OCI-LY7 (cell line): ENCODE data around the gene ZNF205. TPM values are rescaled to one million over a fixed set of nuclear protein-coding genes. Genes with fewer than 3 reads are reported as not detected.

Experiments
- BruUV-seq: library from RNA; stranded (reverse); fragments of 400-500 nt; replicated peaks from 2 replicates; lab custom pipeline; 2021; lab: Mats Ljungman, UMichigan
- CTCF ChIA-PET: fragments of 300-600 bp; sonication (Branson Sonifier 250); formaldehyde crosslinking; loops from one replicate; lab custom pipeline; 2022; ENCODE audit warnings: antibody characterized with exemption; ENCODE audit not compliant: unreplicated experiment; lab: Charles Lee
- POLR2A ChIA-PET: fragments of 300-600 bp; sonication (Branson Sonifier 250); formaldehyde crosslinking; loops from one replicate; lab custom pipeline; 2022; ENCODE audit warnings: antibody characterized with exemption; lab: Charles Lee
- DNase-seq: peaks from one replicate; pipeline ENCODE4 v3.0.0-alpha.2; 2015; ENCODE audit warnings: low spot score
- H2AFZ ChIP-seq: fragments of 200-600 bp; sonication (generic), shearing (Covaris generic); 2 replicates; pipeline ENCODE4 v1.6.1; 2014; ENCODE audit warnings: mild to moderate bottlenecking, antibody characterized with exemption, low read length, moderate library complexity
- H3K27ac ChIP-seq: fragments of 200-600 bp; sonication (generic); 2 replicates; pipeline ENCODE4 v1.5.1; 2014; ENCODE audit warnings: mixed run types, low read depth, mild to moderate bottlenecking, moderate library complexity, low read length, inconsistent platforms; ENCODE audit not compliant: poor library complexity, severe bottlenecking
- H3K36me3 ChIP-seq: fragments of 200-600 bp; sonication (generic); 2 replicates; pipeline ENCODE4 v1.6.1; 2014; ENCODE audit warnings: mild to moderate bottlenecking, antibody characterized with exemption, low read length, moderate library complexity, mixed read lengths; ENCODE audit not compliant: insufficient read depth
- H3K4me1 ChIP-seq: fragments of 200-600 bp; sonication (generic); 2 replicates; pipeline ENCODE4 v1.5.1; 2014; ENCODE audit warnings: mild to moderate bottlenecking, low read length; ENCODE audit not compliant: insufficient read depth, poor library complexity, severe bottlenecking
- H3K4me2 ChIP-seq: fragments of 200-600 bp; sonication (generic); 2 replicates; pipeline ENCODE4 v1.6.1; 2014; ENCODE audit warnings: mild to moderate bottlenecking, low read length
- H3K4me3 ChIP-seq: fragments of 200-600 bp; sonication (generic); 2 replicates; pipeline ENCODE4 v1.5.1; 2014; ENCODE audit warnings: mild to moderate bottlenecking, low read depth, low read length; ENCODE audit not compliant: poor library complexity, severe bottlenecking
- H3K79me2 ChIP-seq: fragments of 200-600 bp; sonication (generic); 2 replicates; pipeline ENCODE4 v1.6.1; 2016; ENCODE audit warnings: low read depth, mild to moderate bottlenecking, low read length, moderate library complexity, mixed read lengths; ENCODE audit not compliant: insufficient read depth
- H3K9me2 ChIP-seq: fragments of 200-600 bp; sonication (generic); 2 replicates; pipeline ENCODE4 v1.6.1; 2016; ENCODE audit warnings: mild to moderate bottlenecking, low read length, mixed read lengths; ENCODE audit not compliant: insufficient read depth
- H3K9me3 ChIP-seq: fragments of 200-600 bp; sonication (generic); 2 replicates; pipeline ENCODE4 v1.6.1; 2014; ENCODE audit warnings: mild to moderate bottlenecking, mixed run types, low read length, mixed read lengths
- H4K20me1 ChIP-seq: fragments of 200-600 bp; sonication (generic); 2 replicates; pipeline ENCODE4 v1.6.1; 2014; ENCODE audit warnings: mild to moderate bottlenecking, antibody characterized with exemption, low read length, moderate library complexity, mixed read lengths; ENCODE audit not compliant: insufficient read depth
- EZH2phosphoT487 ChIP-seq: fragments of 200-600 bp; sonication (generic); IDR thresholded peaks from 2 replicates; pipeline ENCODE4 v1.6.1; 2018; ENCODE audit warnings: low read depth, borderline replicate concordance, mild to moderate bottlenecking, mixed run types, antibody characterized with exemption, low read length, moderate library complexity, mixed read lengths
- intact Hi-C: fragments of 100-400 bp; cut with micrococcal nuclease; formaldehyde crosslinking; loops from one replicate; pipeline ENCODE4 v1.10.0; 2022; ENCODE audit not compliant: unreplicated experiment
- total RNA-seq, 2 experiments: library from RNA; depleted of rRNA in 1 of 2; stranded (reverse); fragments of >200 nt in 1 of 2; shearing (Covaris generic) in 1 of 2; gene quantifications; 2 replicates each; pipeline ENCODE4 v1.2.3, GENCODE V29; 2014 to 2022
- TF ChIP-seq, protein P1 (sequence below): fragments of 200-600 bp; sonication (generic); conservative IDR thresholded peaks from 2 replicates; pipeline ENCODE4 v1.5.1; 2014; ENCODE audit warnings: mild to moderate bottlenecking, antibody characterized with exemption, low read length, moderate library complexity, mixed read lengths

Gene ZNF205
- total RNA-seq, 2 experiments from 2014 or later = 0.30 to 1.2 TPM

DNA sequence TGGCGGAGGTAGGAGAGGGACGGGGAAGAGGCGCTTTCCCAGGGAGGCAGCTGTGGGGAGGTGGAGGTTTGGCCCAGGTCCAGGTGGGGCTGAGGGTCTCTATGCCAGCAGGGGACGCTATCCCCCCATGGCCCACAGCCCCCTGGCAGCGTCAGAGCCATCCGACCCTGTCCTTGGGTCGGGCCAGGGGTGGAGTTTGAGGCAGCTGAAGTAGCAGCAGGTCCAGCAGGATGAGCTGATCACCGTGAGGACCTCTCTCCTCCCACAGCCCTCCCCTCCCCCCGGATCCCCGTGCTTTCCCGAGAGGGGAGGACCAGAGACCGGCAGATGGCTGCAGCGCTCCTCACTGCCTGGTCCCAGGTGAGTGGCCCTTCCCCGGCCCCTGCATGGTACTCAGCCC lies 3.2 kb downstream of the ZNF205 start:
- Histone ChIP-seq H3K4me3 (no peak overlapping the region), H2AFZ (no peak overlapping the region), H3K4me1 (no peaks in the 10 kb centered on the region), H3K9me3 (no peaks in the 10 kb centered on the region), H3K27ac (no peak overlapping the region), H3K4me2 (no peak overlapping the region), H3K79me2 (no peaks in the 10 kb centered on the region), H4K20me1 (no peaks in the 10 kb centered on the region), H3K9me2 (no peaks in the 10 kb centered on the region), H3K36me3 (no peaks in the 10 kb centered on the region)
- TF ChIP-seq, protein P1, sequence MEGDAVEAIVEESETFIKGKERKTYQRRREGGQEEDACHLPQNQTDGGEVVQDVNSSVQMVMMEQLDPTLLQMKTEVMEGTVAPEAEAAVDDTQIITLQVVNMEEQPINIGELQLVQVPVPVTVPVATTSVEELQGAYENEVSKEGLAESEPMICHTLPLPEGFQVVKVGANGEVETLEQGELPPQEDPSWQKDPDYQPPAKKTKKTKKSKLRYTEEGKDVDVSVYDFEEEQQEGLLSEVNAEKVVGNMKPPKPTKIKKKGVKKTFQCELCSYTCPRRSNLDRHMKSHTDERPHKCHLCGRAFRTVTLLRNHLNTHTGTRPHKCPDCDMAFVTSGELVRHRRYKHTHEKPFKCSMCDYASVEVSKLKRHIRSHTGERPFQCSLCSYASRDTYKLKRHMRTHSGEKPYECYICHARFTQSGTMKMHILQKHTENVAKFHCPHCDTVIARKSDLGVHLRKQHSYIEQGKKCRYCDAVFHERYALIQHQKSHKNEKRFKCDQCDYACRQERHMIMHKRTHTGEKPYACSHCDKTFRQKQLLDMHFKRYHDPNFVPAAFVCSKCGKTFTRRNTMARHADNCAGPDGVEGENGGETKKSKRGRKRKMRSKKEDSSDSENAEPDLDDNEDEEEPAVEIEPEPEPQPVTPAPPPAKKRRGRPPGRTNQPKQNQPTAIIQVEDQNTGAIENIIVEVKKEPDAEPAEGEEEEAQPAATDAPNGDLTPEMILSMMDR = peak; percentile 53
- TF ChIP-seq EZH2phosphoT487 = no peak
- ChIA-PET POLR2A (no interaction called here), CTCF (no interaction called here)
- no peak for DNase-seq
- intact Hi-C loops = no loop called here
- BruUV-seq = no TSS peak

DNA sequence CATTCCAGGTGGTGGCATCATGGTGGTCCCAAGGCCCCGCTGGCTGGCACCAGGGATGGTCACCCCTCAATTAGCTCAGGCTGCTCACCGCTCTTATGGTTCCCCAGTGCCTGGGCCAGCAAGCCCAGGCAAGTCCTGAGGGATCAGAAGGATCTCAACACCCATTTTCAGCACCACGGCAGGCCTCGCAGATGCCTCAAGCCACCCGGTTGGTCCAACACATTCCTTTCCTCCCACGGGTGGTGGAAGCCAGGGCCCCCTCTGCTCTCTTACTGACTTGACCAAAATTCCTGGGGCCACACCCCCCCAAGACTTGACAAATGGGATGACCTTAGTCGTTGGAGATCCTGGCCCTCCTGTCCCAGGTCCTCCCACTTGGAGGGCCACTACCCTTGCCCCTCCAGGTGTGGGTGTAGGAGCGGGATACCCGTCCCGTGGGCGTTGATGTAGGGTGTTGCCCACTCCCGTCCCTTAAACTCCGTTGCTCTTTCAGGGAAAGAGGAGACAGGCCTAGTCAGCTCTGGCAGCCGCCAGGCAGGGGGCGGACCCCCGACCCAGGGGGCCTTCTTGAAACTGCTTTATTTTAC lies 5.9 kb downstream of the ZNF205 start:
- TF ChIP-seq EZH2phosphoT487 = no peak
- TF ChIP-seq, protein P1 = no peak
- no peak for DNase-seq
- ChIA-PET POLR2A (no interaction called here), CTCF (no interaction called here)
- H3K4me1 ChIP-seq = no peaks in the 10 kb centered on the region
- H3K4me2 ChIP-seq = no peak overlapping the region
- no TSS peak for BruUV-seq
- no peak overlapping the region for H3K4me3 ChIP-seq
- H3K36me3 ChIP-seq = no peaks in the 10 kb centered on the region
- no peak overlapping the region for H3K27ac ChIP-seq
- intact Hi-C loops = no loop called here
- no peaks in the 10 kb centered on the region for H3K79me2 ChIP-seq
- no peaks in the 10 kb centered on the region for H4K20me1 ChIP-seq
- no peaks in the 10 kb centered on the region for H3K9me2 ChIP-seq
- H3K9me3 ChIP-seq = no peaks in the 10 kb centered on the region
- no peak overlapping the region for H2AFZ ChIP-seq

DNA sequence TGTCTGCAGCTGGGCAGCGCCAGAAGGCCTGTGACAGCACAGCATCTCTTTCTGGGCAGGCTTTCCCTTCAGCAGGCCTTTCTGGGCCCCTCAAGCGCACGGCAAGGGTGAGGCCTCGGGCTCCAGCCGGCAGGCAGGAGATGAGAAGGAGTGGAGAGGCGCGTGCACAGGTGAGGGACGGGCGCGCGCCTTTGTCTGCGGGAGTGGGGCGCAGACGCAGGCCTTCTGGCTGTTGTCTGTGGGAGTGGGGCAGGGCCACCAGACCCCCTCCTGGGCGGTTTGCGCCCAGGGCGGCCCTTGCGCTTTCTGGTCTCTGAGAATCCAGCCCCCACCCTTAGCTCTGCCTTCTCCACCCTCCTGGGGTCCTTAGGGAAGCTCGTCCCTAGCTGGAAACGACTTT lies 6.5 kb downstream of the ZNF205 start:
- CTCF ChIA-PET = no interaction called here
- no peak for DNase-seq
- Histone ChIP-seq H2AFZ (no peak overlapping the region), H3K27ac (no peak overlapping the region), H3K9me2 (no peaks in the 10 kb centered on the region), H3K9me3 (no peaks in the 10 kb centered on the region), H3K79me2 (no peaks in the 10 kb centered on the region), H3K4me2 (no peak overlapping the region), H4K20me1 (no peaks in the 10 kb centered on the region), H3K4me3 (no peak overlapping the region), H3K36me3 (no peaks in the 10 kb centered on the region), H3K4me1 (peaks cover 5% of the 10 kb centered on the region)
- TF ChIP-seq, protein P1 = no peak
- TF ChIP-seq EZH2phosphoT487 = no peak
- BruUV-seq = no TSS peak
- intact Hi-C loops = no loop called here
- POLR2A ChIA-PET = interaction anchor here (0.5 kb wide), 1 partner anchor 508 kb away, joined by 4 read pairs; no protein-coding TSS in a partner anchor
